ENCODE data around the gene FNIP1. TPM values are rescaled to one million over a fixed set of nuclear protein-coding genes. Genes with fewer than 3 reads are reported as not detected.

Gene FNIP1
- total RNA-seq, 1 experiment from 2014 or later: 16.4 TPM

GRCh38 chr5:131787736-131788135, 9.1 kb downstream of the FNIP1 start:
- no peak overlapping the region for H2AFZ ChIP-seq (ENCODE audit: low read depth, low read length, poor library complexity, severe bottlenecking)
- no peaks in the 10 kb centered on the region for H4K20me1 ChIP-seq (ENCODE audit: insufficient read depth)
- no peak overlapping the region for H3K27ac ChIP-seq (ENCODE audit: low read depth, low read length)
- POLR2A ChIA-PET: interaction anchor here (0.8 to 1.3 kb wide), 2 partner anchors 9 to 13 kb away, joined by 3 to 4 read pairs; partner anchors contain the start of gene FNIP1
- no peak overlapping the region for H3K4me3 ChIP-seq (replicated peaks in 1 of 2; ENCODE audit: low read depth in 1 of 2, low read length in 2 of 2)
- intact Hi-C loops (cut with micrococcal nuclease): no loop called here
- no peak for DNase-seq (ENCODE audit: low read depth, low spot score)
- no peak overlapping the region for H3K9ac ChIP-seq (ENCODE audit: low read length)
- H3K9me3 ChIP-seq (ENCODE audit: control insufficient read depth in 1 of 2, insufficient read depth in 1 of 2, low read depth in 1 of 2, low read length in 2 of 2): no peaks in the 10 kb centered on the region
- no peaks in the 10 kb centered on the region for H3K9me2 ChIP-seq (ENCODE audit: insufficient read depth)
- H3K4me2 ChIP-seq (ENCODE audit: low read length): no peak overlapping the region
- no peaks in the 10 kb centered on the region for H3K27me3 ChIP-seq (ENCODE audit: insufficient read depth, low read length)
- RAD21 ChIA-PET (ENCODE audit: low non-redundant PET in 1 of 2, low total read pairs in 2 of 2, uncharacterized antibody in 2 of 2, unreplicated experiment in 2 of 2): no interaction called here
- H3K79me2 ChIP-seq (ENCODE audit: insufficient read depth, low read length): peaks cover 86% of the 10 kb centered on the region
- H3K4me1 ChIP-seq (ENCODE audit: control insufficient read depth in 1 of 2, insufficient read depth in 2 of 2, low read length in 2 of 2): no peaks in the 10 kb centered on the region
- CTCF ChIA-PET: no interaction called here
- no peaks in the 10 kb centered on the region for H3K36me3 ChIP-seq (ENCODE audit: control insufficient read depth in 1 of 2, insufficient read depth in 2 of 2, low read length in 2 of 2)
- no TSS peak for BruUV-seq (replicated peaks)
- TF ChIP-seq ELF1 (IDR thresholded peaks at IDR 0.05; ENCODE audit: borderline replicate concordance, low read depth) (no peak), MAX (IDR thresholded peaks at IDR 0.05) (no peak), SIN3A (IDR thresholded peaks at IDR 0.05; ENCODE audit: low read depth) (no peak), REST (IDR thresholded peaks at IDR 0.05; ENCODE audit: low read depth) (no peak), POLR2AphosphoS5 (IDR thresholded peaks at IDR 0.05; ENCODE audit: low read depth, low read length) (no peak), ZNF274 (IDR thresholded peaks at IDR 0.05; ENCODE audit: low read depth, low read length) (no peak), CEBPB (IDR thresholded peaks at IDR 0.05; ENCODE audit: low read depth) (no peak), YY1 (IDR thresholded peaks at IDR 0.05; ENCODE audit: extremely low read depth, insufficient replicate concordance, low read depth, low read length) (no peak), SP1 (IDR thresholded peaks at IDR 0.05; ENCODE audit: low read depth) (no peak)
- no peak for ATAC-seq

Measured in HCT116 (cell line).